ENCODE measurements around the gene HPCAL1. TPM values are rescaled to one million over a fixed set of nuclear protein-coding genes. Genes with fewer than 3 reads are reported as not detected.

HPCAL1 gene
- total and polyA plus RNA-seq, 2 experiments from 2014 or later, result 8.3 to 25.4 TPM

- DNase-seq (ENCODE audit: low spot score), result no peak
- Histone ChIP-seq H3K27ac (ENCODE audit: low read depth) (no peak overlapping the region), H2AFZ (no peak overlapping the region), H3K4me2 (no peak overlapping the region), H3K79me2 (replicated peaks; ENCODE audit: insufficient read depth) (no peaks in the 10 kb centered on the region), H3K4me1 (ENCODE audit: insufficient read depth) (peaks cover 4% of the 10 kb centered on the region; the same call in 1 of the 2 replicates), H3K9me2 (ENCODE audit: insufficient read depth) (no peaks in the 10 kb centered on the region), H3F3A (replicated peaks; ENCODE audit: low read depth) (no peaks in the 10 kb centered on the region), H4K20me1 (replicated peaks; ENCODE audit: insufficient read depth) (no peaks in the 10 kb centered on the region), H3K4me3 (no peak overlapping the region), H3K27me3 (ENCODE audit: insufficient read depth) (no peaks in the 10 kb centered on the region), H3K36me3 (ENCODE audit: insufficient read depth) (no peaks in the 10 kb centered on the region)
- Mint-ChIP-seq H3K4me1 (peaks cover 22% of the 10 kb centered on the region), H3K36me3 (ENCODE audit: low read depth) (no peaks in the 10 kb centered on the region), H3K27me3 (ENCODE audit: insufficient read depth, low read depth, poor library complexity) (peaks cover 3% of the 10 kb centered on the region), H3K9me3 (no peaks in the 10 kb centered on the region), H3K4me3 (no peak overlapping the region), H3K27ac (peak overlapping the region; percentile 88)
- ATAC-seq, result no peak
- TF ChIP-seq EZH2phosphoT487 (IDR thresholded peaks at IDR 0.05; ENCODE audit: unreplicated experiment), result no peak
- TF ChIP-seq POLR2AphosphoS5 (IDR thresholded peaks at IDR 0.05; ENCODE audit: low read depth), result no peak
- TF ChIP-seq ZNF462 (CRISPR knock-in tag; IDR thresholded peaks at IDR 0.05), result no peak
- no peak for TF ChIP-seq ZNF331 (CRISPR knock-in tag; IDR thresholded peaks at IDR 0.05; ENCODE audit: low read depth)
- no peak for TF ChIP-seq REST (IDR thresholded peaks at IDR 0.05; ENCODE audit: unreplicated experiment)
- no peak for TF ChIP-seq JUNB (IDR thresholded peaks at IDR 0.05; ENCODE audit: unreplicated experiment)
- no peak for TF ChIP-seq ZNF114 (CRISPR knock-in tag; IDR thresholded peaks at IDR 0.05)
- TF ChIP-seq CTCF (conservative IDR thresholded peaks at IDR 0.05; ENCODE audit: low read depth in 2 of 2), result no peak
- TF ChIP-seq STAT1 (IDR thresholded peaks at IDR 0.05; ENCODE audit: unreplicated experiment), result no peak
- TF ChIP-seq CREB1 (CRISPR knock-in tag; IDR thresholded peaks at IDR 0.05; ENCODE audit: low read depth), result no peak
- TF ChIP-seq NANOG (IDR thresholded peaks at IDR 0.05; ENCODE audit: borderline replicate concordance), result no peak
- TF ChIP-seq EZH2 (IDR thresholded peaks at IDR 0.05; ENCODE audit: low read depth, unreplicated experiment), result no peak
- TF ChIP-seq ETS1 (IDR thresholded peaks at IDR 0.05), result no peak
Observed at GRCh38 chr2:10371441-10372196, 68.9 kb downstream of the HPCAL1 start.

Measured in GM23338 (cell line).